GM12878 (cell line): Measurements from ENCODE around the gene MSH3.

Experiments
- ATF3 ChIP-seq: IDR thresholded peaks from 2 replicates; pipeline ENCODE4 v1.6.1; 2011; ENCODE audit warnings: low read depth, mild to moderate bottlenecking, low read length, moderate library complexity, borderline replicate concordance; ENCODE audit errors: extremely low read depth
- CTCF ChIP-seq, 3 experiments: IDR thresholded peaks in 2 of 3; conservative IDR thresholded peaks in 1 of 3; 2 replicates each; pipeline ENCODE4 v1.5.1; 2011; ENCODE audit warnings: low read depth in 3 of 3, low read length in 3 of 3, mild to moderate bottlenecking in 3 of 3, control low read depth in 2 of 3, moderate library complexity in 2 of 3, inconsistent platforms in 1 of 3, mixed read lengths in 1 of 3; ENCODE audit not compliant: control insufficient read depth in 2 of 3, insufficient read depth in 1 of 3; ENCODE audit errors: extremely low read depth in 1 of 3
- HDAC2 ChIP-seq: fragments of 200-600 bp; sonication (generic); IDR thresholded peaks from 2 replicates; pipeline ENCODE4 v1.6.1; 2017
- KDM1A ChIP-seq: fragments of 200-600 bp; sonication (generic); IDR thresholded peaks from 2 replicates; pipeline ENCODE4 v1.6.1; 2016; ENCODE audit warnings: borderline replicate concordance
- MYC ChIP-seq: IDR thresholded peaks from 2 replicates; pipeline ENCODE4 v1.6.1; 2011; ENCODE audit warnings: mild to moderate bottlenecking, low read length, moderate library complexity, inconsistent platforms; ENCODE audit not compliant: insufficient read depth, insufficient replicate concordance, insufficient read length, severe bottlenecking
- RAD51 ChIP-seq: fragments of 450-650 bp; IDR thresholded peaks from 2 replicates; pipeline ENCODE4 v1.6.1; 2016; ENCODE audit warnings: moderate library complexity, mild to moderate bottlenecking, inconsistent platforms
- REST ChIP-seq: IDR thresholded peaks from 2 replicates; pipeline ENCODE4 v1.6.1; 2012; ENCODE audit warnings: mild to moderate bottlenecking, low read depth, low read length
- SUPT20H ChIP-seq: IDR thresholded peaks from 2 replicates; pipeline ENCODE4 v1.6.1; 2011; ENCODE audit warnings: low read depth, mild to moderate bottlenecking, low read length, moderate library complexity, borderline replicate concordance; ENCODE audit not compliant: control insufficient read depth
- TAF1 ChIP-seq: IDR thresholded peaks from 2 replicates; pipeline ENCODE4 v1.6.1; 2011; ENCODE audit warnings: mild to moderate bottlenecking, low read depth, low read length, borderline replicate concordance
- ZBTB4 ChIP-seq: fragments of 450-650 bp; formaldehyde crosslinking; IDR thresholded peaks from 2 replicates; pipeline ENCODE4 v1.4.0; 2022; ENCODE audit warnings: mild to moderate bottlenecking, moderate library complexity

GRCh38 chr5:80915716-80916115, 261.3 kb downstream of the MSH3 start:
- TF ChIP-seq ZBTB4 (CRISPR knock-in tag) = no peak
- TF ChIP-seq TAF1 = no peak
- TF ChIP-seq SUPT20H = no peak
- TF ChIP-seq HDAC2 = no peak
- no peak for TF ChIP-seq RAD51
- TF ChIP-seq CTCF (IDR thresholded peaks at IDR 0.05 in 2 of 3, conservative IDR thresholded peaks at IDR 0.05 in 1 of 3; ENCODE audit: control insufficient read depth in 2 of 3, extremely low read depth in 1 of 3, insufficient read depth in 1 of 3, low read depth in 3 of 3, low read length in 3 of 3) = no peak
- no peak for TF ChIP-seq MYC
- TF ChIP-seq KDM1A = no peak
- TF ChIP-seq ATF3 = no peak
- no peak for TF ChIP-seq REST
